OCI-LY3 (cell line): ENCODE measurements around the gene OR2AT4.
"Not testable (repeated sequence)": the region's sequence is repeated elsewhere in the genome, so short reads cannot be mapped to it uniquely, and the experiment has no call there.

ENCODE experiments used
- H2AFZ ChIP-seq: fragments of 200-600, 300-600 bp; shearing (Covaris generic); 2 replicates; pipeline ENCODE4 v1.6.0; 2014; ENCODE audit warnings: antibody characterized with exemption, low read depth, low read length
- H3K27ac ChIP-seq: fragments of 200-600, 300-600 bp; sonication (generic); 2 replicates; pipeline ENCODE4 v1.5.1; 2014; ENCODE audit warnings: mild to moderate bottlenecking, low read length, moderate library complexity, mixed read lengths
- H3K27me3 ChIP-seq: fragments of 200-600, 300-600 bp; sonication (generic); 2 replicates; pipeline ENCODE4 v1.6.1; 2014; ENCODE audit warnings: low read depth, low read length, mixed read lengths
- H3K36me3 ChIP-seq: fragments of 200-600, 300-600 bp; sonication (generic); replicated peaks from 2 replicates; pipeline ENCODE3; 2014; ENCODE audit warnings: low read depth, low read length, mixed read lengths
- H3K4me1 ChIP-seq: fragments of 300-600, 200-600 bp; sonication (generic); 2 replicates; pipeline ENCODE4 v1.6.1; 2014; ENCODE audit warnings: low read length, mixed read lengths
- H3K4me2 ChIP-seq: fragments of 200-600, 300-600 bp; sonication (generic); 2 replicates; pipeline ENCODE4 v1.6.1; 2014; ENCODE audit warnings: low read length, mixed read lengths
- H3K4me3 ChIP-seq: fragments of 300-600, 200-600 bp; sonication (generic); 2 replicates; pipeline ENCODE4 v1.5.1; 2014; ENCODE audit warnings: antibody characterized with exemption, mild to moderate bottlenecking, low read length, moderate library complexity
- H3K79me2 ChIP-seq: fragments of 300-600, 200-600 bp; shearing (Covaris generic); 2 replicates; pipeline ENCODE4 v1.6.1; 2014; ENCODE audit warnings: mild to moderate bottlenecking, low read length, mixed read lengths
- H3K9ac ChIP-seq: fragments of 300-600, 200-600 bp; shearing (Covaris generic); 2 replicates; pipeline ENCODE4 v1.6.0; 2014; ENCODE audit warnings: mild to moderate bottlenecking, low read length, moderate library complexity
- H3K9me3 ChIP-seq: fragments of 200-600, 300-600 bp; shearing (Covaris generic); 2 replicates; pipeline ENCODE4 v1.6.1; 2014; ENCODE audit warnings: low read length, mixed read lengths; ENCODE audit not compliant: insufficient read depth
- H4K20me1 ChIP-seq: fragments of 200-600, 300-600 bp; sonication (generic); 2 replicates; pipeline ENCODE4 v1.6.1; 2016; ENCODE audit warnings: low read length, mixed read lengths; ENCODE audit not compliant: insufficient read depth
- CTCF ChIP-seq: fragments of 200-600, 300-600 bp; sonication (generic); IDR thresholded peaks from 2 replicates; pipeline ENCODE4 v1.5.1; 2014; ENCODE audit warnings: antibody characterized with exemption, low read length, low read depth
- EZH2phosphoT487 ChIP-seq: fragments of 200-600 bp; shearing (Covaris generic); IDR thresholded peaks from 2 replicates; pipeline ENCODE4 v1.6.1; 2018; ENCODE audit warnings: antibody characterized with exemption, mixed run types, low read depth

The OR2AT4 gene

GRCh38 chr11:75098181-75098580 lies 1.5 kb upstream of the OR2AT4 start:
- Histone ChIP-seq H3K4me1 (peaks cover 36% of the 10 kb centered on the region), H3K79me2 (peaks cover 20% of the 10 kb centered on the region), H3K36me3 (peaks cover 11% of the 10 kb centered on the region)
- H3K27ac ChIP-seq, H3K4me2 ChIP-seq, H2AFZ ChIP-seq, H3K4me3 ChIP-seq, H3K9me3 ChIP-seq, H3K9ac ChIP-seq, H4K20me1 ChIP-seq, H3K27me3 ChIP-seq: not testable (repeated sequence)

DNA sequence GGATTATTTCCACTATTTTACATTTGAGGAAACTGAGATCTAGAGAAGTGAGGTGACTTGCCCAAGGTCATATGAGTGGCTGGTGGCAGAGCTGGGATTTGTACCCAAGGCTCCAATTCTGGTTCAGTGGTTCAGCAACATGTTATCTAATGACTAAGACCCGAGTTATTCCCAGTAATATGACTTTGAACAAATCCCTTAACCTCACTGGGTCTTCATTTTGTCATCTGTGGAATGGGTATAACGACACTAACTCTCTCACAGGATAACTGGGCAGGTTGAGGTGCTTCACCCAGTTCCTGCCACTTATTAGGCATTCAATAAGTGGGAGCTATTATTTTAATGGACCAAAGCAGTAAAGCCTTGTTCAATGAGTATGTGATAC lies 489 bp upstream of the OR2AT4 start:
- H3K9ac ChIP-seq, result no peak overlapping the region
- H3K27ac ChIP-seq, result no peak overlapping the region
- peaks cover 17% of the 10 kb centered on the region for H3K79me2 ChIP-seq
- peaks cover 7% of the 10 kb centered on the region for H3K9me3 ChIP-seq
- H3K4me1 ChIP-seq, result peaks cover 32% of the 10 kb centered on the region
- TF ChIP-seq CTCF (no peak), EZH2phosphoT487 (no peak)
- H4K20me1 ChIP-seq, result no peaks in the 10 kb centered on the region
- H3K27me3 ChIP-seq, result no peaks in the 10 kb centered on the region
- H3K36me3 ChIP-seq, result peaks cover 7% of the 10 kb centered on the region
- H2AFZ ChIP-seq, result no peak overlapping the region
- no peak overlapping the region for H3K4me2 ChIP-seq
- H3K4me3 ChIP-seq, result no peak overlapping the region

DNA sequence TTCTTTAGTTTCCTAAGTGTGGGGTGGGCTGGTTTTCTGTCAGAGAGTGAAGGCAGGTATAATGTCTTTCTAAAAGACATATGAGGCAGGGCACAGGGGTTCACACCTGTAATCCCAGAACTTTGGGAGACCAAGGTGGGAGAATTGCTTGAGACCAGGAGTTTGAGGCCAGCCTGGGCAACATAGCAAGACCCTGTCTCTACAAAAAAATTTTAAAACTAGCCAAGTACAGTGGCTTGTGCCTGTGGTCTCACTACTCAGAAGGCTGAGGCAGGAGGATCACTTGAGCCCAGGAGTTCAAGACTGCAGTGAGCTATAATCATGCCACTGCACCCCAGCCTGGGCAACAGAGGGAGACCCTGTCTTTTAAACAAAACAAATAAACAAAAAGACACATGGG lies 2.3 kb downstream of the OR2AT4 start:
- H3K27me3 ChIP-seq, H3K4me3 ChIP-seq, H3K4me2 ChIP-seq, H3K79me2 ChIP-seq, H3K9ac ChIP-seq, H4K20me1 ChIP-seq, H3K9me3 ChIP-seq, H3K36me3 ChIP-seq, H3K4me1 ChIP-seq, H2AFZ ChIP-seq, H3K27ac ChIP-seq: not testable (repeated sequence)

DNA sequence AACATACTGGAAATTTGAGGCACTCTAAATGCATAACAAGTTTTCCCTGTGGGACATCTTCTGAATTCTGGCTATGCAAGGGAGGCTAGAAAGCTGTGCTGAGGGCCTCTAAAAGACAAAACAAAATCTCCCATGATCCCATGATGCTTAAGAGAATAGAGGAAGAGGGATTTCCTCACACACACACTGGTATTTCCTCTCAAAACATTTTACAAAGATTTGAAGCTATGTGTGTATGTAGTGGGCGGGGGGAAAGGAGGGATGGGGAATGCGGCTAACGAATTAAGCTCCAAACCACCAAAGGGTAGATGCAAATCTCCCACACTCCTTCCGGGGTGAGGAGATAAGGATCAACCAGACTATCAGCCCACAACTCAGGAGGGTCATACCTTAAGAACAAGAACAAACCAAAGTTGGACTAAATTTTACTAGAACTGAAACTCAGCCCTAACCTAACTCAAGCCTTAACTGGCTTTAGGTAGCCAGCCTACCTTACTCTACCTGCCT lies 6.0 kb downstream of the OR2AT4 start:
- peaks cover 6% of the 10 kb centered on the region for H3K36me3 ChIP-seq
- peaks cover 15% of the 10 kb centered on the region for H3K4me1 ChIP-seq
- TF ChIP-seq CTCF (no peak), EZH2phosphoT487 (no peak)
- H3K79me2 ChIP-seq, result no peaks in the 10 kb centered on the region
- H3K27me3 ChIP-seq, result no peaks in the 10 kb centered on the region
- H3K4me3 ChIP-seq, result no peak overlapping the region
- no peak overlapping the region for H3K27ac ChIP-seq
- peaks cover 9% of the 10 kb centered on the region; the same call in 1 of the 2 replicates for H3K9me3 ChIP-seq
- H4K20me1 ChIP-seq, result no peaks in the 10 kb centered on the region
- no peak overlapping the region for H2AFZ ChIP-seq
- H3K4me2 ChIP-seq, result no peak overlapping the region
- H3K9ac ChIP-seq, result no peak overlapping the region

GRCh38 chr11:75087319-75088305 lies 9.1 kb downstream of the OR2AT4 start:
- Histone ChIP-seq H3K4me3 (no peak overlapping the region), H3K27me3 (no peaks in the 10 kb centered on the region), H3K27ac (no peak overlapping the region), H3K79me2 (no peaks in the 10 kb centered on the region), H3K9ac (no peak overlapping the region), H3K4me1 (peaks cover 7% of the 10 kb centered on the region), H3K9me3 (peaks cover 9% of the 10 kb centered on the region; the same call in 1 of the 2 replicates), H3K4me2 (no peak overlapping the region), H3K36me3 (peaks cover 6% of the 10 kb centered on the region), H4K20me1 (no peaks in the 10 kb centered on the region), H2AFZ (no peak overlapping the region)
- TF ChIP-seq EZH2phosphoT487, result no peak
- no peak for TF ChIP-seq CTCF
